Sigmoid colon (tissue), 7 donors: ENCODE data around the gene UGT1A10. TPM values are rescaled to one million over a fixed set of nuclear protein-coding genes. Genes with fewer than 3 reads are reported as not detected.
"Not testable (repeated sequence)": the region's sequence is repeated elsewhere in the genome, so short reads cannot be mapped to it uniquely, and the experiment has no call there.

Experiments used
- DNase-seq: peaks from one replicate; pipeline ENCODE4 v3.0.0-alpha.2; 2019
- H3K27ac ChIP-seq, 4 donors: fragments of 200-600 bp; sonication (generic); one replicate each; pipeline ENCODE4 v1.5.1; 2016 to 2019; ENCODE audit warnings: mild to moderate bottlenecking in 1 of 4
- H3K27me3 ChIP-seq, 3 donors: fragments of 200-600 bp; sonication (generic); one replicate each; pipeline ENCODE4 v1.5.1; 2019; ENCODE audit warnings: mild to moderate bottlenecking in 1 of 3
- H3K36me3 ChIP-seq, 4 donors: fragments of 200-600 bp; sonication (generic); one replicate each; pipeline ENCODE4 v1.5.1; 2016 to 2019
- H3K4me1 ChIP-seq, 4 donors: fragments of 200-600 bp; sonication (generic); one replicate each; pipeline ENCODE4 v1.5.1; 2017 to 2019
- H3K4me3 ChIP-seq, 4 donors: fragments of 200-600 bp; sonication (generic); one replicate each; pipeline ENCODE4 v1.5.1; 2017 to 2019; ENCODE audit warnings: mild to moderate bottlenecking in 2 of 4, moderate library complexity in 1 of 4
- H3K9me3 ChIP-seq, 4 donors: fragments of 200-600 bp in 3 of 4; sonication (generic) in 3 of 4; one replicate each; pipeline versions ENCODE4 v1.5.1 to v1.6.1; 2013 to 2019
- CTCF ChIP-seq, 4 experiments: fragments of 450-650 bp in 3 of 4; fragments of 200-600 bp in 1 of 4; IDR thresholded peaks; one replicate each; pipeline ENCODE4 v1.5.1; 2016 to 2019; ENCODE audit warnings: antibody characterized with exemption in 4 of 4, mild to moderate bottlenecking in 3 of 4, moderate library complexity in 2 of 4
- EP300 ChIP-seq, 4 donors: sonication (generic); formaldehyde crosslinking; IDR thresholded peaks; one replicate each; pipeline ENCODE4 v1.6.1; 2017; ENCODE audit warnings: antibody characterized with exemption in 4 of 4
- POLR2A ChIP-seq, 2 donors: fragments of 450-650 bp; IDR thresholded peaks; one replicate each; pipeline ENCODE4 v1.6.1; 2016; ENCODE audit warnings: antibody characterized with exemption in 2 of 2, mild to moderate bottlenecking in 2 of 2, moderate library complexity in 2 of 2
- POLR2AphosphoS5 ChIP-seq, 4 donors: sonication (generic); formaldehyde crosslinking; IDR thresholded peaks; one replicate each; pipeline ENCODE4 v1.6.1; 2017; ENCODE audit warnings: antibody characterized with exemption in 4 of 4
- WGBS, 2 donors: extraction: QIAGEN DNeasy Blood & Tissue Kit; methylation state at CpG; one replicate each; pipeline ENCODE4 v1.1.7; 2013; 5-methylcytosine and 5-hydroxymethylcytosine counted together
- intact Hi-C: fragments of 100-400 bp; cut with DNase I; formaldehyde crosslinking; loops from one replicate; pipeline ENCODE4 v1.15.1; 2023
- polyA plus RNA-seq, 3 donors: library from polyadenylated mRNA; stranded (reverse); fragments of 200-250 nt; gene quantifications; one replicate each; pipeline ENCODE4 v1.2.3, GENCODE V29; 2013
- total RNA-seq, 4 donors: library from RNA; depleted of rRNA; stranded (reverse); fragments of >200 nt; gene quantifications; one replicate each; pipeline ENCODE4 v1.1.0, GENCODE V29; 2016
- donor health status: healthy with polysubstance abuse.
- donor health status: Bipolar disorder and iron deficiency.
- donor health status: healthy.

The UGT1A10 gene
- total and polyA plus RNA-seq, 7 donors = 10.8 to 27.3 (median 19.7) TPM; not detected in 4

GRCh38 chr2:233654501-233654900 is 18.3 kb downstream of the UGT1A10 start:
- DNase-seq = no peak
- WGBS, 2 donors = 68 to 81% methylated on average over 6 of the region's 6 CpGs

GRCh38 chr2:233655043-233655442 is 18.8 kb downstream of the UGT1A10 start:
- intact Hi-C loops = no loop called here
- TF ChIP-seq EP300 (IDR thresholded peaks at IDR 0.05) = no peak
- no peak for TF ChIP-seq CTCF (IDR thresholded peaks at IDR 0.05)
- Histone ChIP-seq H3K27me3 (no peaks in the 10 kb centered on the region), H3K4me3 (no peak overlapping the region), H3K27ac (no peak overlapping the region), H3K9me3 (no peaks in the 10 kb centered on the region), H3K36me3 (no peaks in the 10 kb centered on the region), H3K4me1 (no peaks in the 10 kb centered on the region)
- DNase-seq = no peak
- WGBS, 2 donors = 68 to 70% methylated on average over 1 of the region's 1 CpG

More at GRCh38 chr2:233654501-233654900, 18.3 kb downstream of the UGT1A10 start:
- H3K36me3 ChIP-seq = no peaks in the 10 kb centered on the region
- H3K9me3 ChIP-seq = no peaks in the 10 kb centered on the region
- intact Hi-C loops = no loop called here
- no peak overlapping the region for H3K27ac ChIP-seq
- no peak for TF ChIP-seq POLR2AphosphoS5 (IDR thresholded peaks at IDR 0.05)
- no peak for TF ChIP-seq EP300 (IDR thresholded peaks at IDR 0.05)
- TF ChIP-seq CTCF (IDR thresholded peaks at IDR 0.05) = no peak
- no peak overlapping the region for H3K4me3 ChIP-seq
- no peaks in the 10 kb centered on the region for H3K27me3 ChIP-seq
- H3K4me1 ChIP-seq = no peaks in the 10 kb centered on the region

- WGBS, 2 donors = 96 to 97% methylated on average over 3 of the region's 3 CpGs
These were observed 19.7 kb downstream of the UGT1A10 start for GRCh38 chr2:233655943-233656342.

DNA sequence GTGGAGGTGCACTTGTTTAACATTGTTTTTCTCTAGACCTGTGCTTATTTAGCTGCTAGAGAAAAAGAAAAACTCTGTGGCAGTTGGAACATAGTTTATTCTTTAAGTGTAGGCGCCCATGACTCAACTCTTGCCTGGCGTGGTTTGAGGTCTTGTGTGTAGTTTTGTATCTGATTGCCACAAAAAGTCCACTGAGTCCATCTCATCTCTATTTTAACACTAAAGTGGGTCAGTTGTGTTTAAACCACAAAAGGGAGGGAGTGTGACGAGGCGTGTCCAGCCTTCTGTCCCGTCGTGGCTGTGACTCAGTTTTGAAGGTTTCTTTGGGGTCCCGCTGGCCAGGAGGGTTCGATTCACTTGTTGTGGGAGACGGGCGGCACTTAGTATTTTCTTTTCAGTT is 20.2 kb downstream of the UGT1A10 start:
- Histone ChIP-seq H3K27me3 (no peaks in the 10 kb centered on the region), H3K27ac (no peak overlapping the region), H3K4me1 (no peaks in the 10 kb centered on the region), H3K9me3 (no peaks in the 10 kb centered on the region), H3K36me3 (no peaks in the 10 kb centered on the region), H3K4me3 (no peak overlapping the region)
- no peak for DNase-seq
- TF ChIP-seq POLR2A (IDR thresholded peaks at IDR 0.05) (no peak), CTCF (IDR thresholded peaks at IDR 0.05) (no peak), EP300 (IDR thresholded peaks at IDR 0.05) (no peak), POLR2AphosphoS5 (IDR thresholded peaks at IDR 0.05) (no peak)
- 86 to 90% methylated on average over 10 of the region's 10 CpGs for WGBS, 2 donors
- intact Hi-C loops = no loop called here

More at GRCh38 chr2:233655943-233656342, 19.7 kb downstream of the UGT1A10 start:
- DNase-seq, H3K36me3 ChIP-seq, H3K27ac ChIP-seq, H3K4me3 ChIP-seq, H3K4me1 ChIP-seq, H3K9me3 ChIP-seq, H3K27me3 ChIP-seq, intact Hi-C loops: not testable (repeated sequence)

DNA sequence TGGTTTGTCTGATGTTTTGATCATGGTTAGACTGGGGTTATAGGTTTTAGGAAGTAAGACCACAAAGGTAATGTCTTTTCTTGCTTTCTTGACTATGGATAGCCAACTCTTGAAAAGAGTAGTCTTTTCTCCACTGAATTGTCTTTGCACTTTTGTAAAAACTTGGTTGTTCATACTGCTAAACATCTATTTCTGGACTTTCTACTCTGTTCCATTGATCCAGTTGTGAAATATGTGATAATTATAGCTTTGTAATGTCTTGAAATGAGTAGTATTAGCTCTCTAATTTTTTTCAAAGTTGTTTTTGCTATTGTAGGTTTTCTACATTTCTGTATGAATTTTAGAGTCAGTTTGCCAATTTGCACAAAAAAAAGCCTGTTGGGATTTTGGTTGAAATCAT is 22.4 kb downstream of the UGT1A10 start:
- intact Hi-C loops = no loop called here
- no peak overlapping the region for H3K27ac ChIP-seq
- peaks cover 0 to 2% (median 0%) of the 10 kb centered on the region in 4 donors for H3K9me3 ChIP-seq
- TF ChIP-seq POLR2AphosphoS5 (IDR thresholded peaks at IDR 0.05) (no peak), CTCF (IDR thresholded peaks at IDR 0.05) (no peak), EP300 (IDR thresholded peaks at IDR 0.05) (no peak), POLR2A (IDR thresholded peaks at IDR 0.05) (no peak)
- no peaks in the 10 kb centered on the region for H3K4me1 ChIP-seq
- H3K36me3 ChIP-seq = no peaks in the 10 kb centered on the region
- DNase-seq = no peak
- H3K27me3 ChIP-seq = no peaks in the 10 kb centered on the region
- H3K4me3 ChIP-seq = no peak overlapping the region
